ENCODE results near the gene LRRN2. TPM values are rescaled to one million over a fixed set of nuclear protein-coding genes. Genes with fewer than 3 reads are reported as not detected.

The LRRN2 gene
- total RNA-seq, 1 experiment from 2014 or later: 5.0 TPM

- ATAC-seq (peak; percentile 85), DNase-seq (peak; percentile 99)
- Histone ChIP-seq H3K4me2 (ENCODE audit: low read length) (peak overlapping the region; percentile 48), H2AFZ (ENCODE audit: low read length) (no peak overlapping the region), H3K36me3 (ENCODE audit: low read depth, low read length) (no peaks in the 10 kb centered on the region), H3K79me2 (ENCODE audit: low read length) (no peaks in the 10 kb centered on the region), H3K27ac (ENCODE audit: low read length) (peak overlapping the region; percentile 78), H4K20me1 (ENCODE audit: low read length) (no peaks in the 10 kb centered on the region), H3F3A (ENCODE audit: low read length, unreplicated experiment) (peaks cover 10% of the 10 kb centered on the region), H3K4me1 (ENCODE audit: insufficient read depth, low read length) (peaks cover 35% of the 10 kb centered on the region), H3K9me3 (ENCODE audit: low read length) (no peaks in the 10 kb centered on the region), H3K4me3 (ENCODE audit: low read length) (no peak overlapping the region; the same call in 1 of the 2 replicates), H3K9me2 (replicated peaks; ENCODE audit: low read length) (no peaks in the 10 kb centered on the region), H3K27me3 (ENCODE audit: low read length) (no peaks in the 10 kb centered on the region), H3K9ac (ENCODE audit: low read length) (peak overlapping the region; percentile 2; the same call in 1 of the 2 replicates)
- ChIA-PET POLR2A (ENCODE audit: unreplicated experiment) (interaction anchor here (0.6 kb wide), 1 partner anchor 115 kb away, joined by 3 read pairs; no protein-coding TSS in a partner anchor), CTCF (interaction anchor here (0.6 to 1.3 kb wide), 3 partner anchors 14 to 215 kb away, joined by 3 to 8 read pairs (median 5); no protein-coding TSS in a partner anchor)
- no TSS peak for BruUV-seq (replicated peaks)
- intact Hi-C loops (cut with micrococcal nuclease): loop anchor here (1.0 kb wide), 1 partner anchor 17 kb away; no protein-coding TSS in a partner anchor
- no peak for TF ChIP-seq EZH2 (IDR thresholded peaks at IDR 0.05; ENCODE audit: low read length, unreplicated experiment)
- TF ChIP-seq CTCF (conservative IDR thresholded peaks at IDR 0.05; ENCODE audit: low read depth, low read length): no peak
- no peak for TF ChIP-seq EZH2phosphoT487 (IDR thresholded peaks at IDR 0.05; ENCODE audit: borderline replicate concordance, low read length)
Measured at GRCh38 chr1:204591473-204592090, 94.0 kb downstream of the LRRN2 start.

- intact Hi-C loops (cut with micrococcal nuclease): no loop called here
- no peak overlapping the region for H3K4me3 ChIP-seq (ENCODE audit: low read length)
- H3K9me3 ChIP-seq (ENCODE audit: low read length): no peaks in the 10 kb centered on the region
- peaks cover 10% of the 10 kb centered on the region for H3F3A ChIP-seq (ENCODE audit: low read length, unreplicated experiment)
- H3K79me2 ChIP-seq (ENCODE audit: low read length): no peaks in the 10 kb centered on the region
- peak overlapping the region; percentile 3 for H2AFZ ChIP-seq (ENCODE audit: low read length)
- ATAC-seq (no peak), DNase-seq (peak; percentile 41)
- H3K9me2 ChIP-seq (replicated peaks; ENCODE audit: low read length): no peaks in the 10 kb centered on the region
- no peaks in the 10 kb centered on the region for H3K36me3 ChIP-seq (ENCODE audit: low read depth, low read length)
- ChIA-PET CTCF (no interaction called here), POLR2A (ENCODE audit: unreplicated experiment) (no interaction called here)
- TF ChIP-seq EZH2 (IDR thresholded peaks at IDR 0.05; ENCODE audit: low read length, unreplicated experiment) (no peak), EZH2phosphoT487 (IDR thresholded peaks at IDR 0.05; ENCODE audit: borderline replicate concordance, low read length) (no peak), CTCF (conservative IDR thresholded peaks at IDR 0.05; ENCODE audit: low read depth, low read length) (no peak)
- no TSS peak for BruUV-seq (replicated peaks)
- H4K20me1 ChIP-seq (ENCODE audit: low read length): no peaks in the 10 kb centered on the region
- peaks cover 36% of the 10 kb centered on the region for H3K4me1 ChIP-seq (ENCODE audit: insufficient read depth, low read length)
- no peak overlapping the region for H3K27ac ChIP-seq (ENCODE audit: low read length)
- H3K27me3 ChIP-seq (ENCODE audit: low read length): no peaks in the 10 kb centered on the region
- peak overlapping the region; percentile 18; the same call in 1 of the 2 replicates for H3K4me2 ChIP-seq (ENCODE audit: low read length)
- H3K9ac ChIP-seq (ENCODE audit: low read length): no peak overlapping the region
Measured at GRCh38 chr1:204589409-204590038, 96.0 kb downstream of the LRRN2 start.
